GM21367 (cell line): ENCODE results near the gene TIMM29.
"Not testable (repeated sequence)": the region's sequence is repeated elsewhere in the genome, so short reads cannot be mapped to it uniquely, and the experiment has no call there.

Source experiments
- ATAC-seq: cut with Tn5 transposase; IDR thresholded peaks from one replicate; pipeline ENCODE4 v1.9.1; 2021; ENCODE audit not compliant: unreplicated experiment

The TIMM29 gene

DNA sequence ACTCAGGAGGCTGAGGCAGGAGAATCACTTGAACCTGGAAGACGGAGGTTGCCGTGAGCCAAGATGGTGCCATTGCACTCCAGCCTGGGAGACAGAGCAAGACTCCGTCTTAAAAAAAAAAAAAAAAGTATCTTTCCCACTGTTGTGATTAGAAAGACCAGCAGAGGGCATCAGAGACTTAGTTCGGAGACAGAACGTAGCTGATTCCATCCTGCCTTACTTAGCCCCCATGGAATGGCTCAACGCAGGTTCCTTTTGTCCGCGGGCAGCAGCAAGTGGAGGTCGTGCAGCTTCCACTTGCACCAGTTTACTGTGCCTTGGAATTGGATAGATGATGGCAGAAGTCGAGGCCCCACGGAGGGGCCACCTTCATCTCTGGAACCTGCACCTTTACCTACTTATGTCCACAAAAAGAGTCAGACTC is 8.1 kb downstream of the TIMM29 start:
- no peak for ATAC-seq

GRCh38 chr19:10941649-10942048 is 13.0 kb downstream of the TIMM29 start:
- not testable (repeated sequence) for ATAC-seq

DNA sequence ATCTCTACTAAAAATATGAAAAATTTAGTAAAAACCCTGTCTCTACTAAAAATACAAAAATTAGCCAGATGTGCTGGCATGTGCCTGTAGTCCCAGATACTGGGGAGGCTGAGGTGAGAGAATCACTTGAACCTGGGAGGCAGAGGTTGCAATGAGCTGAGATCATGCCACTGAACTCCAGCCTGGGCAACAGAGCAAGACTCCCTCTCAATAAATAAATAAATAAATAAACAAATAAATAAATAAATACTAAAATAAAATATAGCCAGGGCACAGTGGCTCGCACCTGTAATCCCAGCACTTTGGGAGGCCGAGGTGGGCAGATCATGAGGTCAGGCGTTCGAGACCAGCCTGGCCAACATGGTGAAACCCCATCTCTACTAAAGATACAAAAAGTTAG is 14.8 kb downstream of the TIMM29 start:
- ATAC-seq, result not testable (repeated sequence)

- ATAC-seq, result no peak
These were observed 16.7 kb downstream of the TIMM29 start for GRCh38 chr19:10945264-10945663.

DNA sequence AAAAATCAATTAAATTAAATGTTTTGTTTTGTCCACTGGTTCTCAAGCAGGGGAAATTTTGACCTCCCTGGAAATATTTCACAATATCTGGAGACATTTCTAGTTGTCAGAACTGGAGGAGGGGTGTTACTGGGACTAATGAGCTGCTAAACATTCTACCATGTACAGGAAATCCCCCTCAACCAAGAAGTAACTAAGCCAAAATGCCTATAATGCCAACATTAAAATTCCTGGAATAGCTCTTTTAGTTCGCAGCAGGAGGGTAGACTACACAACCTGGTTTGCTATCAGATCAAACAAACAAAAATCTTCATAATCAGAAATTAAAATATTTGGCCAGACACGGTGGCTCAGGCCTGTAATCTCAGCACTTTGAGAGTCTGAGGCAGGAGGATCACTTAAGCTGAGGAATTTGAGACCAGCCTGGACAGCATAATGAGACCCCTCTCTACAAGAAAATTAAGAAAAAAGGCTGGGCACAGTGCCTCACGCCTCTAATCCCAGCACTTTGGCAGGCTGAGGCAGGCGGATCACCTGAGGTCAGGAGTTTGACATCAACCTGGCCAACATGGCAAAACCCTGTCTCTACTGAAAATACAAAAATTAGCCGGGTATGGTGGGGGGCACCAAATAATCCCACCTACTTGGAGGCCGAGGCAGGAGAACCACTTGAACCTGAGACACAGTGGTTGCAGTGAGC is 18.5 kb downstream of the TIMM29 start:
- ATAC-seq, result no peak

DNA sequence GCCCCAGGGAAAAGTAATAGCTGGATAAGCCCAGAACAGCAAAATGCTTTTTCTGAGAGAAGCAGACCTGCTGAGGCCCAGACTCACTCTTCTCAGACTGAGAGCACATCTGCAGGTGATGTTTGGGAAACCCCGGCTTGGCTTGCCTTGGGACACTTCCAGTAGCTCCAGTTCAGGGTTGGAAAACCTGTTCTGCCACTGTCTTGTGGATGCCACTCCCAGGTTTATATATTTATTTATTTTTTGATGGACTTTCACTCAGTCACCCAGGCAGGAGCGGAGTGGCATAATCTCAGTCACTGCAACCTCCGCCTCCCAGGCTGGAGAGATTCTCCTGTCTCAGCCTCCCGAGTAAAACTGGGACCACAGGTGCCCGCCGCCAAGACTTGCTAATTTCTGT is 24.2 kb downstream of the TIMM29 start:
- no peak for ATAC-seq

- ATAC-seq, result not testable (repeated sequence)
These were observed 30.8 kb downstream of the TIMM29 start for GRCh38 chr19:10959277-10959968.

- peak; percentile 58 for ATAC-seq
These were observed 31.9 kb downstream of the TIMM29 start, which contains the start of gene SMARCA4 for GRCh38 chr19:10960314-10961072. TSS of gene SMARCA4 (plus strand) at chr19:10961030. CDS start at chr19:10984152, 23,122 bp downstream.

DNA sequence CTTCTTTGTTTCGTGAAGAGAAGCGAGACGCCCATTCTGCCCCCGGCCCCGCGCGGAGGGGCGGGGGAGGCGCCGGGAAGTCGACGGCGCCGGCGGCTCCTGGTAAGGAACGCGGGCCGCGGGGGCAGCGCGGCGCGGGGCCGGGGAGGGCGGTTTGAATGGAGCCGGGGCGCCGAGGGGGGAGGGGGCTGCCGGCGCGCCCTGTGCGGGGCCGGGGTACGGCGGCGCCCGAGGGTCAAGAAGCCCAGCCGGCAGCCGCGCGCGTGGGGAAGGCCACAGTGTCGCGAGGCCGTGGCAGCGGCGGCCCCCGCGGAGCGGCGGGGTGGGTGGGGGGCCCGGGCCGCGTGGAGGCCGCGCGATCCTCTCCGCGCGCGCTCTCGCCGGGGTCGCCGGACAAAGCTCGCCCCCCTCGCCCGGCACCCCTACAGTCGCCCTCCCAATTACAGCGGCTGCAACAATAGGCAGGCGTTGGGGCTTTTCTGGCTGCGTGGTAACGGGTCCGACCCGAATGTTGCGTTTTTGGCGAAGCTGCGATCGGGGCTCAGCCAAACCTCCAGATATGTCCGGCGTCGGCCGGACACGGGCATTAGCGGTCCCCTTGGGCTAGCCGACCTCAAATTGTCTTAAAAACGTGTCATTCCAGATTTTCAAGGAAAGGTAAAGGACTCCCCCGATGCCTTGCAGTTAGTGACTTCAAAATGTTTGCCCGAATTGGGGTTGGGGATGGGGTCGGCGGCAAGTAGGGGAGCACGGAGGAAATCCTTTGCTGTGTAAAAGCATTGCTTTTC is 32.7 kb downstream of the TIMM29 start:
- peak; percentile 27 for ATAC-seq

DNA sequence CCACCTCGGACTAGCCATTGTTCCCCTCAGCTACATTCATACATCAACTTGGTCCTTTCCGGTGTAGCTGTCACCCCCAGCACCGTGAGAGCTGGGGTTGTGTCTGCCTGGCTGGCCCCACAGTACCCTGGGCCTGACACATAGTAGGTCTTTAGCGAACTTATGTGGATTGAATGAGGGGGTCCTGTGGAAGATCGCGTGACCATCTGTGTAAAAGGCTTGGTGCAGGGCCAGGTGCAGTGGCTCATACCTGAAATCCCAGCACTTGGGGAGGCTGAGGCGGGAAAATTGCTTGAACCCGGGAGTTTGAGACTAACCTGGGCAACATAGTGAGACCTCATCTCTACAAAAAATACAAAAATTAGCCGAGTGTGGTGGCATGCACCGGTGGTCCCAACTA is 34.3 kb downstream of the TIMM29 start:
- no peak for ATAC-seq

DNA sequence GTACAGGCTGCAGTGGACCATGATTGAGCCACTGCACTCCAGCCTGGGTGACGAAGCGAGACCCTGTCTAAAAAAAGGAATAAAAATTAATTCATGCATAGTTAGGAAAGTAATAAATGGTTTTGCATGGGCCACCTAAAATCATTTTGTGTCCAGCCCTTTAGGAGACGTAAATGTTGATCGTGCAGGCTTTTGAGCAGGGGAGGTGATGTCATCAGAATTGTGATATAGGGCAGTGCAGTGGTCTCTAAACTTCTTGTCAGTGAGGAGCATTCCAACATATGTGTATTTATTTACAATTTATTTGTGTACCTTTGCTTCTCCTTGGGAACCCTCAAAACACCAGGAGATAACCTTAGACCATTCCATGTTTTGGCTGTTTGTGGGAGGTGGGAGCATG is 35.3 kb downstream of the TIMM29 start:
- ATAC-seq, result no peak

GRCh38 chr19:10964903-10965302 is 36.3 kb downstream of the TIMM29 start:
- no peak for ATAC-seq

DNA sequence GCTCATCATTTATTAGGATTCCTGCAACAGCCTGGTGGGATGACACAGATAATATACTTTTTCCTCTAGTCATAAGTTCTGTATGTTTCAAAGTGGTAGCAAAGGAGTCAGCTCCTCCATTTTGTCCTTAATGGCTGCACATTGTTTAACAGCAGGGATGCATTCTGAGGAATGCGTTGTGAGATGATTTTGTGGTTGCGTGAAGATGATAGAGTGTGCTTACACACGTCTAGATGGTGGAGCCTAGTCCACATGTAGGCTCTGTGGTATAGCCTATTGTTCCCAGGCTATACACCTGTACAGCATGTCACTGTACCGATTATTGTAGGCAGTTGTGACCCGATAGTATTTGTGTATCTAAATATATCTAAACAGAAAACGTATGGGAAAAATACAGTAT is 36.8 kb downstream of the TIMM29 start:
- no peak for ATAC-seq

DNA sequence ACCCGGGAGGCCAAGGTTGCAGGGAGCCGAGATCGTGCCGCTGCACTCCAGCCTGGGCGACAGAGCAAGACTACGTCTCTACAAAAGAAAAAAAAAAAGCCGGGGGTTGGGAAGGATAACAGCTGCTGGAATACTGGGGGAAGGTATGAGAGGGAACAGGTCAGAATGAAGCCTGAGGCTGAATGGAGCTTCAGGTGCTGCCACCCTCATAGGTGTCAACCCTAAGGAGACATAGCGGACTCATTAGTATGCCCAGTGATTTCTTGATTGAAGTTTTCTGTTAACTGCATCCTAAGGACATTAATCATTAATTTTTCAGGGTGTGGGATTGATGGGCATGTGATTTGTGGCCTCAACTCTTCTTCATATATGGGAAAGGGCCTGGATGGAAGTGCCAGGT is 38.2 kb downstream of the TIMM29 start:
- no peak for ATAC-seq

- no peak for ATAC-seq
These were observed 40.0 kb downstream of the TIMM29 start for GRCh38 chr19:10968527-10969135.

GRCh38 chr19:10971107-10971726 is 42.6 kb downstream of the TIMM29 start:
- no peak for ATAC-seq

DNA sequence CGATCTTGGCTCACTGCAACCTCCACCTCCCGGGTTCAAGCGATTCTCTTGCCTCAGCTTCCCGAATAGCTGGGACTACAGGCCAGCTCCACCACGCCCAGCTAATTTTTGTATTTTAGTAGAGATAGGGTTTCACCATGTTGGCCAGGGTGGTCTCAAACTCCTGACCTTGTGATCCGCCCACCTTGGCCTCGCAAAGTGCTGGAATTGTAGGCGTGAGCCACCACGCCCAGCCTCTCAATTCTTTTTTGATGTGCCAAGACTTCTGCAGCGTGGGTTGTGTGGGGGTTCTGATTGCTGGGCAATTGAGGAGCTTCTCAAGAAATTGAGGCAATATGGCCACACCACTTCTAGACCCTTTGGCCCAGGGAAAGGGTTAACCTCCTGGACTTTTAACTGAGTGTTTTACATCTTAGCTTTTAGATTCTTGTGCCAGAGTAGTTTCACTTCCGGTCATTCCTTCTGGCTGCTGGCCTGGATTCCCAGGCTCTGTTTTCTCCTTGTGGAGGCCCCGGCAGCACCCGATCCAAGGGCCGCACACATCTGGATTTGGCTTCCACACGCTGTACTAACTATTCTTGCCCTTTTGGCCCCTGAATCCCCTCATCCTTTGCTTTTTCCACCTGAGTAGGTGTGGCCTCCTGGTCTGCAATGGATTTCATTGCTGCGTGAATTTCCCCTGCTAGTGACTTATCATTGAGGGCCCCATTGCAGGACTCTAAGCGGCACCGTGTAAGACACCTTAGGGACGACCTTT is 46.9 kb downstream of the TIMM29 start:
- no peak for ATAC-seq

DNA sequence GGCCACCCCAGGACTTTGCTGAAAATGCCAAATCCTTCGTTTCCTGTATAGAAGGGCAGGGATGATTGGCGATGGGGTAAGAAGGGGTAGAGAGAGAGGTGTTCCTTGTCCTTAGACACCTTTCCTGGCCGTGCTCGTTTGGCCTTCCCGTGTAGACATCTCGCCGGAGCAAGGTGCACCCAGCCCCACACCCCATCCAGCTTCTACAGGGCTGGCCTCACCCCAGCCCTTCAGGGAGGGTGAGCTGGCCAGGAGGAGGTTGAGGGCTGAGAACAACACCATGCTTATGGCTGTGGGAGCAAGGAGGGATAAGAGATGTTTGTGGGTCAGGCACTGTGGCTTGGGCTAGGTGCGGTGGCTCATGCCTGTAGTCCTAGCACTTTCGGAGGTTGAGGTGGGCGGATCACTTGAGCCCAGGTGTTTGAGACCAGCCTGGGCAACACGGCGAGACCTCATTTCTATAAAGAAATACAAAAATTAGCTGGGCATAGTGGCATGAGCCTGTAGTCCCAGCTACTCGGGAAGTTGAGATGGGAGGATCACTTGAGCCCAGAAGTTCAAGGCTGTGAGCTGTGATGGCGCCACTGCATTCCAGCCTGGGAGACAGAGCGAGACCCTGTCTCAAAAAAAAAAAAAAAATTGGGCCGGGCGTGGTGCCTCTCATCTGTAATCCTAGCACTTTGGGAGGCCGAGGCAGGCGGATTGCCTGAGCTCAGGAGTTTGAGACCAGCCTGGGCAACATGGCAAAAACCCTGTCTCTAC is 47.7 kb downstream of the TIMM29 start:
- no peak for ATAC-seq

DNA sequence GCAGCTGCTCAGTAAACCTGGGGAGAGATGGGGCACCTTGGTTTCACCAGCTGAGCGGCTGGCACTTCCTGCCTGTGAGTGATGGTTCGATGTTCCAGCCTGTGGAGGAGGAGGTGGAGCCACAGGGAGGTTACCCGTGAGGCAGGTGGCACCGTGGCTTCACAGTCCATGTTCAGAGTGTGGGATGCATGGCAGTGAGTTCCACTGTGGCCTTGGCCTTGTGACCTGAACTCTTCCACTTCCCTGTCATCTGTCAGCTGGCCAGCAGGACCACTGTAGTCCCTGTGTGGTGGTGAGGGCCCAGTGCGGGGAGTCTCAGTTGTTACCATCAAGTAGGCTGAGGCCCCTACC is 49.1 kb downstream of the TIMM29 start:
- ATAC-seq, result no peak
